Measurements from ENCODE around the gene RANBP9. TPM values are rescaled to one million over a fixed set of nuclear protein-coding genes. Genes with fewer than 3 reads are reported as not detected.

RANBP9 gene
- total and polyA plus RNA-seq, 2 donors from 2014 or later (not counting 2 experiments from before 2014, with no cell fraction given) = 14.4 to 27.8 TPM

Other genes with a start within 250 kb of the RANBP9 start
- gene GFOD1, start 224.2 kb downstream of the RANBP9 start, total RNA-seq = 10.3 and 11.1 TPM in 2 replicates
- 3.3 and 3.7 TPM in 2 replicates for gene GFOD1, start 224.2 kb downstream of the RANBP9 start, polyA plus RNA-seq
- gene SIRT5, start 137.2 kb downstream of the RANBP9 start, total RNA-seq = 8.8 and 8.9 TPM in 2 replicates
- gene SIRT5, start 137.2 kb downstream of the RANBP9 start, polyA plus RNA-seq = 6.3 and 6.4 TPM in 2 replicates
- 79.1 and 83.9 TPM in 2 replicates for gene NOL7, start 96.5 kb downstream of the RANBP9 start, total RNA-seq
- 86.7 and 96.3 TPM in 2 replicates for gene NOL7, start 96.5 kb downstream of the RANBP9 start, polyA plus RNA-seq
- gene MCUR1, start 102.7 kb upstream of the RANBP9 start, total RNA-seq = 17.0 and 17.1 TPM in 2 replicates
- gene MCUR1, start 102.7 kb upstream of the RANBP9 start, polyA plus RNA-seq = 18.0 and 18.1 TPM in 2 replicates
- gene RNF182, start 213.1 kb upstream of the RANBP9 start, total RNA-seq = 0.67 and 0.85 TPM in 2 replicates
- 0.27 and 0.30 TPM in 2 replicates for gene RNF182, start 213.1 kb upstream of the RANBP9 start, polyA plus RNA-seq

Measured in foreskin keratinocyte (primary cell).